WTC11 (cell line): Measurements from ENCODE around the gene IL17RA. TPM values are rescaled to one million over a fixed set of nuclear protein-coding genes. Genes with fewer than 3 reads are reported as not detected.
A peak's percentile ranks its signal among the peaks of the same experiment; 100 is the strongest.

Experiments used
- ATAC-seq: fragments of 200-7000 bp; cut with Tn5 transposase; 2 replicates; pipeline ENCODE4 v1.10.0; 2021; ENCODE audit warnings: mild to moderate bottlenecking, moderate library complexity
- CTCF ChIA-PET: fragments of 300-600 bp; sonication (Branson Sonifier 250); formaldehyde crosslinking; loops from one replicate; lab custom pipeline; 2021; ENCODE audit warnings: antibody characterized with exemption; lab: Charles Lee
- POLR2A ChIA-PET: fragments of 350-600 bp; sonication (Branson Sonifier 250); formaldehyde crosslinking; loops from one replicate; lab custom pipeline; 2021; ENCODE audit warnings: antibody characterized with exemption; lab: Charles Lee
- DNase-seq: peaks from one replicate; pipeline ENCODE4 v3.0.0; 2021; ENCODE audit warnings: low spot score
- H3K27ac Mint-ChIP-seq: 2 replicates; pipeline ENCODE4 v1.8.0; 2021; ENCODE audit warnings: mixed read lengths
- H3K27me3 Mint-ChIP-seq: 2 replicates; pipeline ENCODE4 v1.8.0; 2021; ENCODE audit warnings: low read depth, mild to moderate bottlenecking, moderate library complexity, mixed read lengths
- H3K36me3 Mint-ChIP-seq: 2 replicates; pipeline ENCODE4 v1.8.0; 2021; ENCODE audit warnings: mixed read lengths
- H3K4me1 Mint-ChIP-seq: 2 replicates; pipeline ENCODE4 v1.8.0; 2022; ENCODE audit warnings: mixed read lengths
- H3K4me3 Mint-ChIP-seq: 2 replicates; pipeline ENCODE4 v1.8.0; 2021; ENCODE audit warnings: mild to moderate bottlenecking, moderate library complexity, mixed read lengths
- H3K9me3 Mint-ChIP-seq: 2 replicates; pipeline ENCODE4 v1.8.0; 2021; ENCODE audit warnings: mixed read lengths
- CBFB ChIP-seq: sonication (generic); formaldehyde crosslinking; IDR thresholded peaks from 2 replicates; pipeline ENCODE4 v1.8.1; 2022; ENCODE audit warnings: mild to moderate bottlenecking, low read depth, missing genetic modification reagents
- FOXP1 ChIP-seq: sonication (generic); formaldehyde crosslinking; IDR thresholded peaks from 2 replicates; pipeline ENCODE4 v1.8.0; 2022; ENCODE audit warnings: missing genetic modification reagents, mild to moderate bottlenecking, moderate library complexity, borderline replicate concordance
- HMGA2 ChIP-seq: fragments of 250-450 bp; sonication (Bioruptor Pico); IDR thresholded peaks from 2 replicates; pipeline ENCODE4 v1.4.0; 2021; ENCODE audit warnings: mild to moderate bottlenecking, moderate library complexity
- IRF2 ChIP-seq: sonication (generic); formaldehyde crosslinking; IDR thresholded peaks from 2 replicates; pipeline ENCODE4 v1.8.0; 2022; ENCODE audit warnings: low read depth, missing genetic modification reagents, borderline replicate concordance
- JAZF1 ChIP-seq: fragments of 250-450 bp; sonication (Bioruptor Pico); IDR thresholded peaks from 2 replicates; pipeline ENCODE4 v1.9.0; 2021; ENCODE audit warnings: moderate library complexity, mild to moderate bottlenecking, inconsistent platforms
- MYBL2 ChIP-seq: sonication (generic); formaldehyde crosslinking; IDR thresholded peaks from 2 replicates; pipeline ENCODE4 v1.8.1; 2023; ENCODE audit warnings: mild to moderate bottlenecking, moderate library complexity, missing genetic modification reagents
- NFATC4 ChIP-seq: fragments of 250-450 bp; sonication (Bioruptor Pico); IDR thresholded peaks from 2 replicates; pipeline ENCODE4 v1.9.0; 2021; ENCODE audit warnings: mild to moderate bottlenecking
- NFYB ChIP-seq: sonication (generic); formaldehyde crosslinking; conservative IDR thresholded peaks from 2 replicates; pipeline ENCODE4 v1.8.0; 2022; ENCODE audit warnings: low read depth, missing genetic modification reagents
- NR1H2 ChIP-seq: sonication (generic); formaldehyde crosslinking; IDR thresholded peaks from 2 replicates; pipeline ENCODE4 v1.9.0; 2021; ENCODE audit warnings: mild to moderate bottlenecking, moderate library complexity, missing genetic modification reagents
- OVOL2 ChIP-seq: fragments of 250-450 bp; sonication (Bioruptor Pico); IDR thresholded peaks from 2 replicates; pipeline ENCODE4 v1.9.0; 2021; ENCODE audit warnings: mild to moderate bottlenecking, borderline replicate concordance
- SOX15 ChIP-seq: fragments of 250-450 bp; sonication (Bioruptor Pico); IDR thresholded peaks from 2 replicates; pipeline ENCODE4 v1.9.0; 2021; ENCODE audit warnings: mild to moderate bottlenecking
- TP53 ChIP-seq: sonication (generic); formaldehyde crosslinking; IDR thresholded peaks from 2 replicates; pipeline ENCODE4 v1.8.1; 2023; ENCODE audit warnings: mild to moderate bottlenecking, missing genetic modification reagents
- ZNF219 ChIP-seq: sonication (generic); formaldehyde crosslinking; IDR thresholded peaks from 2 replicates; pipeline ENCODE4 v1.8.0; 2023; ENCODE audit warnings: missing genetic modification reagents, mild to moderate bottlenecking, borderline replicate concordance
- ZNF263 ChIP-seq: sonication (generic); formaldehyde crosslinking; IDR thresholded peaks from 2 replicates; pipeline ENCODE4 v1.8.1; 2022; ENCODE audit warnings: low read depth, mild to moderate bottlenecking, moderate library complexity, missing genetic modification reagents
- ZNF317 ChIP-seq: sonication (generic); formaldehyde crosslinking; IDR thresholded peaks from 2 replicates; pipeline ENCODE4 v1.8.1; 2023; ENCODE audit warnings: low read depth, mild to moderate bottlenecking, moderate library complexity, missing genetic modification reagents, borderline replicate concordance
- ZNF423 ChIP-seq: fragments of 250-450 bp; sonication (Bioruptor Pico); IDR thresholded peaks from 2 replicates; pipeline ENCODE4 v2.1.2; 2022; ENCODE audit warnings: mild to moderate bottlenecking, moderate library complexity
- total RNA-seq: library from RNA; stranded (reverse); gene quantifications from 3 replicates; pipeline ENCODE4 v1.2.3, GENCODE V29; 2021
- TF ChIP-seq, protein P1 (sequence below): sonication (generic); formaldehyde crosslinking; IDR thresholded peaks from 2 replicates; pipeline ENCODE4 v1.8.0; 2023; ENCODE audit warnings: mild to moderate bottlenecking, missing genetic modification reagents
- TF ChIP-seq, protein P2 (sequence below): sonication (generic); formaldehyde crosslinking; IDR thresholded peaks from 2 replicates; pipeline ENCODE4 v1.8.1; 2022; ENCODE audit warnings: missing genetic modification reagents, borderline replicate concordance
- TF ChIP-seq, protein P3 (sequence below): sonication (generic); formaldehyde crosslinking; conservative IDR thresholded peaks from 2 replicates; pipeline ENCODE4 v1.8.1; 2022; ENCODE audit warnings: mild to moderate bottlenecking, missing genetic modification reagents
- TF ChIP-seq, protein P4 (sequence below): fragments of 250-450 bp; sonication (Bioruptor Pico); IDR thresholded peaks from 2 replicates; pipeline ENCODE4 v1.8.0; 2021; ENCODE audit warnings: mild to moderate bottlenecking
- TF ChIP-seq, protein P5 (sequence below): sonication (generic); formaldehyde crosslinking; IDR thresholded peaks from 2 replicates; pipeline ENCODE4 v1.8.1; 2023; ENCODE audit warnings: mild to moderate bottlenecking, missing genetic modification reagents

Gene IL17RA
- total RNA-seq, 1 experiment from 2014 or later = 7.9 TPM

DNA sequence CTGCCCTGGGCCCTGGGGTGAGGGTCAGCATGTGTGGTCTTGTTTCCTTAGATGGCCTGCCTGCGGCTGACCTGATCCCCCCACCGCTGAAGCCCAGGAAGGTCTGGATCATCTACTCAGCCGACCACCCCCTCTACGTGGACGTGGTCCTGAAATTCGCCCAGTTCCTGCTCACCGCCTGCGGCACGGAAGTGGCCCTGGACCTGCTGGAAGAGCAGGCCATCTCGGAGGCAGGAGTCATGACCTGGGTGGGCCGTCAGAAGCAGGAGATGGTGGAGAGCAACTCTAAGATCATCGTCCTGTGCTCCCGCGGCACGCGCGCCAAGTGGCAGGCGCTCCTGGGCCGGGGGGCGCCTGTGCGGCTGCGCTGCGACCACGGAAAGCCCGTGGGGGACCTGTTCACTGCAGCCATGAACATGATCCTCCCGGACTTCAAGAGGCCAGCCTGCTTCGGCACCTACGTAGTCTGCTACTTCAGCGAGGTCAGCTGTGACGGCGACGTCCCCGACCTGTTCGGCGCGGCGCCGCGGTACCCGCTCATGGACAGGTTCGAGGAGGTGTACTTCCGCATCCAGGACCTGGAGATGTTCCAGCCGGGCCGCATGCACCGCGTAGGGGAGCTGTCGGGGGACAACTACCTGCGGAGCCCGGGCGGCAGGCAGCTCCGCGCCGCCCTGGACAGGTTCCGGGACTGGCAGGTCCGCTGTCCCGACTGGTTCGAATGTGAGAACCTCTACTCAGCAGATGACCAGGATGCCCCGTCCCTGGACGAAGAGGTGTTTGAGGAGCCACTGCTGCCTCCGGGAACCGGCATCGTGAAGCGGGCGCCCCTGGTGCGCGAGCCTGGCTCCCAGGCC lies 23.7 kb downstream of the IL17RA start:
- DNase-seq (no peak), ATAC-seq (no peak)
- POLR2A ChIA-PET = no interaction called here
- no peaks in the 10 kb centered on the region for H3K9me3 Mint-ChIP-seq
- TF ChIP-seq ZNF219 (CRISPR knock-in tag) = no peak
- no peak for TF ChIP-seq FOXP1
- TF ChIP-seq OVOL2 (CRISPR knock-in tag) = no peak
- TF ChIP-seq SOX15 = no peak
- TF ChIP-seq JAZF1 (CRISPR knock-in tag) = no peak
- H3K36me3 Mint-ChIP-seq = no peaks in the 10 kb centered on the region; the same call in 1 of the 2 replicates
- H3K4me1 Mint-ChIP-seq = peaks cover 4% of the 10 kb centered on the region; the same call in 1 of the 2 replicates
- no peak overlapping the region for H3K27ac Mint-ChIP-seq
- no peak overlapping the region for H3K4me3 Mint-ChIP-seq
- CTCF ChIA-PET = interaction anchor here (0.7 to 1.2 kb wide), 4 partner anchors 11 to 63 kb away, joined by 3 to 7 read pairs (median 3); no protein-coding TSS in a partner anchor
- H3K27me3 Mint-ChIP-seq = no peaks in the 10 kb centered on the region

DNA sequence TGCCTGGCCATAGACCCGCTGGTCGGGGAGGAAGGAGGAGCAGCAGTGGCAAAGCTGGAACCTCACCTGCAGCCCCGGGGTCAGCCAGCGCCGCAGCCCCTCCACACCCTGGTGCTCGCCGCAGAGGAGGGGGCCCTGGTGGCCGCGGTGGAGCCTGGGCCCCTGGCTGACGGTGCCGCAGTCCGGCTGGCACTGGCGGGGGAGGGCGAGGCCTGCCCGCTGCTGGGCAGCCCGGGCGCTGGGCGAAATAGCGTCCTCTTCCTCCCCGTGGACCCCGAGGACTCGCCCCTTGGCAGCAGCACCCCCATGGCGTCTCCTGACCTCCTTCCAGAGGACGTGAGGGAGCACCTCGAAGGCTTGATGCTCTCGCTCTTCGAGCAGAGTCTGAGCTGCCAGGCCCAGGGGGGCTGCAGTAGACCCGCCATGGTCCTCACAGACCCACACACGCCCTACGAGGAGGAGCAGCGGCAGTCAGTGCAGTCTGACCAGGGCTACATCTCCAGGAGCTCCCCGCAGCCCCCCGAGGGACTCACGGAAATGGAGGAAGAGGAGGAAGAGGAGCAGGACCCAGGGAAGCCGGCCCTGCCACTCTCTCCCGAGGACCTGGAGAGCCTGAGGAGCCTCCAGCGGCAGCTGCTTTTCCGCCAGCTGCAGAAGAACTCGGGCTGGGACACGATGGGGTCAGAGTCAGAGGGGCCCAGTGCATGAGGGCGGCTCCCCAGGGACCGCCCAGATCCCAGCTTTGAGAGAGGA lies 24.5 kb downstream of the IL17RA start:
- H3K27me3 Mint-ChIP-seq = no peaks in the 10 kb centered on the region
- CTCF ChIA-PET = interaction anchor here (0.7 to 3.9 kb wide), 2 partner anchors 10 to 13 kb away, joined by 3 to 19 read pairs; no protein-coding TSS in a partner anchor
- H3K4me3 Mint-ChIP-seq = no peak overlapping the region
- ATAC-seq (no peak), DNase-seq (no peak)
- H3K36me3 Mint-ChIP-seq = no peaks in the 10 kb centered on the region; the same call in 1 of the 2 replicates
- peaks cover 4% of the 10 kb centered on the region; the same call in 1 of the 2 replicates for H3K4me1 Mint-ChIP-seq
- peak overlapping the region; percentile 36; the same call in 1 of the 2 replicates for H3K27ac Mint-ChIP-seq
- POLR2A ChIA-PET = no interaction called here
- no peaks in the 10 kb centered on the region for H3K9me3 Mint-ChIP-seq
- TF ChIP-seq NR1H2 (no peak), NFATC4 (CRISPR knock-in tag) (no peak), ZNF263 (CRISPR knock-in tag) (no peak), NFYB (CRISPR knock-in tag) (no peak), ZNF423 (CRISPR knock-in tag) (no peak), MYBL2 (CRISPR knock-in tag) (no peak), IRF2 (no peak), CBFB (CRISPR knock-in tag) (no peak), ZNF317 (CRISPR knock-in tag) (no peak), HMGA2 (CRISPR knock-in tag) (no peak), TP53 (CRISPR knock-in tag) (no peak)
- TF ChIP-seq, protein P1, sequence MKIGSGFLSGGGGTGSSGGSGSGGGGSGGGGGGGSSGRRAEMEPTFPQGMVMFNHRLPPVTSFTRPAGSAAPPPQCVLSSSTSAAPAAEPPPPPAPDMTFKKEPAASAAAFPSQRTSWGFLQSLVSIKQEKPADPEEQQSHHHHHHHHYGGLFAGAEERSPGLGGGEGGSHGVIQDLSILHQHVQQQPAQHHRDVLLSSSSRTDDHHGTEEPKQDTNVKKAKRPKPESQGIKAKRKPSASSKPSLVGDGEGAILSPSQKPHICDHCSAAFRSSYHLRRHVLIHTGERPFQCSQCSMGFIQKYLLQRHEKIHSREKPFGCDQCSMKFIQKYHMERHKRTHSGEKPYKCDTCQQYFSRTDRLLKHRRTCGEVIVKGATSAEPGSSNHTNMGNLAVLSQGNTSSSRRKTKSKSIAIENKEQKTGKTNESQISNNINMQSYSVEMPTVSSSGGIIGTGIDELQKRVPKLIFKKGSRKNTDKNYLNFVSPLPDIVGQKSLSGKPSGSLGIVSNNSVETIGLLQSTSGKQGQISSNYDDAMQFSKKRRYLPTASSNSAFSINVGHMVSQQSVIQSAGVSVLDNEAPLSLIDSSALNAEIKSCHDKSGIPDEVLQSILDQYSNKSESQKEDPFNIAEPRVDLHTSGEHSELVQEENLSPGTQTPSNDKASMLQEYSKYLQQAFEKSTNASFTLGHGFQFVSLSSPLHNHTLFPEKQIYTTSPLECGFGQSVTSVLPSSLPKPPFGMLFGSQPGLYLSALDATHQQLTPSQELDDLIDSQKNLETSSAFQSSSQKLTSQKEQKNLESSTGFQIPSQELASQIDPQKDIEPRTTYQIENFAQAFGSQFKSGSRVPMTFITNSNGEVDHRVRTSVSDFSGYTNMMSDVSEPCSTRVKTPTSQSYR (CRISPR knock-in tag) = no peak
- TF ChIP-seq, protein P2, sequence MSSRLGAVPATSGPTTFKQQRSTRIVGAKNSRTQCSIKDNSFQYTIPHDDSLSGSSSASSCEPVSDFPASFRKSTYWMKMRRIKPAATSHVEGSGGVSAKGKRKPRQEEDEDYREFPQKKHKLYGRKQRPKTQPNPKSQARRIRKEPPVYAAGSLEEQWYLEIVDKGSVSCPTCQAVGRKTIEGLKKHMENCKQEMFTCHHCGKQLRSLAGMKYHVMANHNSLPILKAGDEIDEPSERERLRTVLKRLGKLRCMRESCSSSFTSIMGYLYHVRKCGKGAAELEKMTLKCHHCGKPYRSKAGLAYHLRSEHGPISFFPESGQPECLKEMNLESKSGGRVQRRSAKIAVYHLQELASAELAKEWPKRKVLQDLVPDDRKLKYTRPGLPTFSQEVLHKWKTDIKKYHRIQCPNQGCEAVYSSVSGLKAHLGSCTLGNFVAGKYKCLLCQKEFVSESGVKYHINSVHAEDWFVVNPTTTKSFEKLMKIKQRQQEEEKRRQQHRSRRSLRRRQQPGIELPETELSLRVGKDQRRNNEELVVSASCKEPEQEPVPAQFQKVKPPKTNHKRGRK (CRISPR knock-in tag) = no peak
- TF ChIP-seq, protein P3, sequence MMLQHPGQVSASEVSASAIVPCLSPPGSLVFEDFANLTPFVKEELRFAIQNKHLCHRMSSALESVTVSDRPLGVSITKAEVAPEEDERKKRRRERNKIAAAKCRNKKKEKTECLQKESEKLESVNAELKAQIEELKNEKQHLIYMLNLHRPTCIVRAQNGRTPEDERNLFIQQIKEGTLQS (CRISPR knock-in tag) = no peak
- TF ChIP-seq, protein P4, sequence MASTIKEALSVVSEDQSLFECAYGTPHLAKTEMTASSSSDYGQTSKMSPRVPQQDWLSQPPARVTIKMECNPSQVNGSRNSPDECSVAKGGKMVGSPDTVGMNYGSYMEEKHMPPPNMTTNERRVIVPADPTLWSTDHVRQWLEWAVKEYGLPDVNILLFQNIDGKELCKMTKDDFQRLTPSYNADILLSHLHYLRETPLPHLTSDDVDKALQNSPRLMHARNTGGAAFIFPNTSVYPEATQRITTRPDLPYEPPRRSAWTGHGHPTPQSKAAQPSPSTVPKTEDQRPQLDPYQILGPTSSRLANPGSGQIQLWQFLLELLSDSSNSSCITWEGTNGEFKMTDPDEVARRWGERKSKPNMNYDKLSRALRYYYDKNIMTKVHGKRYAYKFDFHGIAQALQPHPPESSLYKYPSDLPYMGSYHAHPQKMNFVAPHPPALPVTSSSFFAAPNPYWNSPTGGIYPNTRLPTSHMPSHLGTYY = no peak
- TF ChIP-seq, protein P5, sequence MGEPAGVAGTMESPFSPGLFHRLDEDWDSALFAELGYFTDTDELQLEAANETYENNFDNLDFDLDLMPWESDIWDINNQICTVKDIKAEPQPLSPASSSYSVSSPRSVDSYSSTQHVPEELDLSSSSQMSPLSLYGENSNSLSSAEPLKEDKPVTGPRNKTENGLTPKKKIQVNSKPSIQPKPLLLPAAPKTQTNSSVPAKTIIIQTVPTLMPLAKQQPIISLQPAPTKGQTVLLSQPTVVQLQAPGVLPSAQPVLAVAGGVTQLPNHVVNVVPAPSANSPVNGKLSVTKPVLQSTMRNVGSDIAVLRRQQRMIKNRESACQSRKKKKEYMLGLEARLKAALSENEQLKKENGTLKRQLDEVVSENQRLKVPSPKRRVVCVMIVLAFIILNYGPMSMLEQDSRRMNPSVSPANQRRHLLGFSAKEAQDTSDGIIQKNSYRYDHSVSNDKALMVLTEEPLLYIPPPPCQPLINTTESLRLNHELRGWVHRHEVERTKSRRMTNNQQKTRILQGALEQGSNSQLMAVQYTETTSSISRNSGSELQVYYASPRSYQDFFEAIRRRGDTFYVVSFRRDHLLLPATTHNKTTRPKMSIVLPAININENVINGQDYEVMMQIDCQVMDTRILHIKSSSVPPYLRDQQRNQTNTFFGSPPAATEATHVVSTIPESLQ (CRISPR knock-in tag) = no peak
